H1 (cell line): ENCODE results near the gene TDRD9. TPM values are rescaled to one million over a fixed set of nuclear protein-coding genes. Genes with fewer than 3 reads are reported as not detected.

Source experiments
- CTCF ChIA-PET: fragments of 300-600 bp; sonication (Branson Sonifier 250); formaldehyde crosslinking; loops from one replicate; lab custom pipeline; 2021; ENCODE audit not compliant: partially characterized antibody; lab: Charles Lee
- POLR2A ChIA-PET: fragments of 300-600 bp; sonication (Branson Sonifier 250); formaldehyde crosslinking; loops from one replicate; lab custom pipeline; 2021; ENCODE audit warnings: inconsistent platforms; ENCODE audit not compliant: partially characterized antibody; lab: Charles Lee
- DNase-seq, 2 experiments: peaks; one replicate each; pipeline versions ENCODE4 v3.0.0 to v3.0.0-alpha.2; 2010 to 2022; ENCODE audit warnings: low spot score in 2 of 2, low read depth in 1 of 2, mixed read lengths in 1 of 2
- FAIRE-seq: peaks from 2 replicates; lab custom pipeline; 2011; peaks lifted over from hg19 to GRCh38; lab: Jason Lieb, UNC
- H2AFZ ChIP-seq: 2 replicates; pipeline ENCODE4 v1.8.1; 2012; ENCODE audit warnings: low read length, inconsistent platforms
- H2AK5ac ChIP-seq: 2 replicates; pipeline ENCODE4 v1.6.1; 2013; ENCODE audit warnings: low read depth, low read length
- H2BK120ac ChIP-seq: replicated peaks from 2 replicates; pipeline ENCODE3; 2013; ENCODE audit warnings: low read depth, low read length, inconsistent platforms
- H2BK12ac ChIP-seq: 2 replicates; pipeline ENCODE4 v1.6.1; 2013; ENCODE audit warnings: low read depth, low read length
- H2BK15ac ChIP-seq: 2 replicates; pipeline ENCODE4 v1.6.1; 2013; ENCODE audit warnings: low read length
- H2BK20ac ChIP-seq: 2 replicates; pipeline ENCODE4 v1.6.1; 2013; ENCODE audit warnings: low read length
- H2BK5ac ChIP-seq: 2 replicates; pipeline ENCODE4 v1.6.1; 2013; ENCODE audit warnings: low read depth, low read length
- H3K14ac ChIP-seq: 2 replicates; pipeline ENCODE4 v1.6.1; 2013; ENCODE audit warnings: inconsistent platforms; ENCODE audit not compliant: insufficient read length
- H3K18ac ChIP-seq: 2 replicates; pipeline ENCODE4 v1.6.1; 2013; ENCODE audit warnings: low read length; ENCODE audit errors: extremely low read depth
- H3K23ac ChIP-seq: 2 replicates; pipeline ENCODE4 v1.6.1; 2013; ENCODE audit warnings: inconsistent platforms; ENCODE audit not compliant: insufficient read length
- H3K23me2 ChIP-seq: 2 replicates; pipeline ENCODE4 v1.6.1; 2013; ENCODE audit warnings: low read depth, low read length
- H3K27ac ChIP-seq: 2 replicates; pipeline ENCODE4 v1.6.1; 2011; ENCODE audit warnings: low read depth, low read length, inconsistent platforms
- H3K27me3 ChIP-seq, 4 experiments: replicated peaks in 1 of 4; 1 replicate in 1 of 4; 2 replicates in 3 of 4; pipeline versions ENCODE4 v1.6.1 to v1.8.1; 2011 to 2013; ENCODE audit warnings: low read length in 3 of 4, mild to moderate bottlenecking in 3 of 4, inconsistent platforms in 2 of 4, mixed read lengths in 2 of 4, moderate library complexity in 1 of 4; ENCODE audit not compliant: control insufficient read depth in 3 of 4, insufficient read depth in 3 of 4; ENCODE audit errors: extremely low read depth in 1 of 4
- H3K36me3 ChIP-seq, 4 experiments: 2 replicates each; pipeline versions ENCODE4 v1.6.1 to v1.8.1; 2011 to 2013; ENCODE audit warnings: mild to moderate bottlenecking in 4 of 4, low read length in 3 of 4, moderate library complexity in 2 of 4, control low read depth in 1 of 4, inconsistent platforms in 1 of 4; ENCODE audit not compliant: insufficient read depth in 4 of 4, control insufficient read depth in 2 of 4
- H3K4ac ChIP-seq: replicated peaks from 2 replicates; pipeline ENCODE3; 2013; ENCODE audit warnings: low read length, low read depth, mixed read lengths, inconsistent platforms; ENCODE audit not compliant: insufficient read length
- H3K4me1 ChIP-seq, 4 experiments: replicated peaks in 1 of 4; 1 replicate in 1 of 4; 2 replicates in 3 of 4; pipeline versions ENCODE4 v1.6.1 to v1.8.1; 2011 to 2013; ENCODE audit warnings: low read length in 3 of 4, inconsistent platforms in 2 of 4, mixed read lengths in 1 of 4; ENCODE audit not compliant: insufficient read depth in 4 of 4, control insufficient read depth in 3 of 4
- H3K4me2 ChIP-seq, 2 experiments: 2 replicates each; pipeline versions ENCODE4 v1.6.1 to v1.8.1; 2011 to 2013; ENCODE audit warnings: low read depth in 2 of 2, low read length in 2 of 2, control low read depth in 1 of 2, inconsistent platforms in 1 of 2, mild to moderate bottlenecking in 1 of 2; ENCODE audit not compliant: insufficient read depth in 1 of 2
- H3K4me3 ChIP-seq, 4 experiments: fragments of 200-600, 300-600 bp in 1 of 4; sonication (generic), shearing (Covaris generic), sonication (Bioruptor Twin) in 1 of 4; 2 replicates each; pipeline versions ENCODE4 v1.5.1 to v1.8.1; 2011 to 2016; ENCODE audit warnings: low read length in 4 of 4, low read depth in 3 of 4, control low read depth in 2 of 4, inconsistent platforms in 2 of 4, mild to moderate bottlenecking in 2 of 4, mixed read lengths in 1 of 4, moderate library complexity in 1 of 4; ENCODE audit not compliant: insufficient read depth in 2 of 4; ENCODE audit errors: extremely low read depth in 1 of 4
- H3K56ac ChIP-seq: replicated peaks from 2 replicates; pipeline ENCODE3; 2013; ENCODE audit warnings: low read depth, mild to moderate bottlenecking, mixed read lengths, low read length, inconsistent platforms; ENCODE audit not compliant: insufficient read length
- H3K79me1 ChIP-seq: 2 replicates; pipeline ENCODE4 v1.6.1; 2013; ENCODE audit warnings: low read depth, low read length, control low read depth
- H3K79me2 ChIP-seq, 2 experiments: 2 replicates each; pipeline versions ENCODE4 v1.6.1 to v1.8.1; 2012 to 2013; ENCODE audit warnings: low read length in 2 of 2, mild to moderate bottlenecking in 2 of 2, inconsistent platforms in 1 of 2; ENCODE audit not compliant: insufficient read depth in 2 of 2, control insufficient read depth in 1 of 2
- H3K9ac ChIP-seq, 4 experiments: replicated peaks in 1 of 4; 1 replicate in 1 of 4; 2 replicates in 3 of 4; pipeline versions ENCODE4 v1.6.1 to v1.8.1; 2011 to 2013; ENCODE audit warnings: low read depth in 3 of 4, low read length in 3 of 4, control low read depth in 2 of 4, mild to moderate bottlenecking in 2 of 4, moderate library complexity in 2 of 4, inconsistent platforms in 1 of 4; ENCODE audit errors: extremely low read depth in 1 of 4
- H3K9me3 ChIP-seq, 2 experiments: 2 replicates each; pipeline versions ENCODE4 v1.6.1 to v1.8.1; 2012 to 2013; ENCODE audit warnings: mild to moderate bottlenecking in 2 of 2, moderate library complexity in 2 of 2, control low read depth in 1 of 2, inconsistent platforms in 1 of 2, low read depth in 1 of 2, low read length in 1 of 2, mixed read lengths in 1 of 2; ENCODE audit not compliant: insufficient read depth in 2 of 2
- H4K20me1 ChIP-seq, 2 experiments: replicated peaks in 1 of 2; 2 replicates each; pipeline versions ENCODE3 to v1.8.1; 2011 to 2013; ENCODE audit warnings: inconsistent platforms in 2 of 2, low read length in 2 of 2, mild to moderate bottlenecking in 1 of 2; ENCODE audit not compliant: insufficient read depth in 2 of 2, control insufficient read depth in 1 of 2
- H4K5ac ChIP-seq: 2 replicates; pipeline ENCODE4 v1.6.1; 2013; ENCODE audit warnings: low read length, low read depth, mixed read lengths, inconsistent platforms; ENCODE audit not compliant: insufficient read length
- H4K8ac ChIP-seq: 2 replicates; pipeline ENCODE4 v1.8.0; 2013; ENCODE audit warnings: mild to moderate bottlenecking, moderate library complexity, low read length, inconsistent platforms; ENCODE audit not compliant: insufficient read depth; ENCODE audit errors: extremely low read depth
- H4K91ac ChIP-seq: replicated peaks from 2 replicates; pipeline ENCODE3; 2013; ENCODE audit warnings: low read length, mixed read lengths, inconsistent platforms; ENCODE audit not compliant: insufficient read length
- ASH2L ChIP-seq: fragments of 200-600, 300-600 bp; sonication (generic); IDR thresholded peaks from one replicate; pipeline ENCODE4 v1.7.1; 2017; ENCODE audit warnings: low read length
- CBX5 ChIP-seq: fragments of 300-800, 300-1000 bp; sonication (generic); IDR thresholded peaks from 2 replicates; pipeline ENCODE4 v1.7.1; 2016; ENCODE audit warnings: antibody characterized with exemption, low read length, low read depth
- GABPA ChIP-seq: IDR thresholded peaks from 2 replicates; pipeline ENCODE4 v1.6.1; 2011; ENCODE audit warnings: mild to moderate bottlenecking, low read length, moderate library complexity, borderline replicate concordance; ENCODE audit not compliant: insufficient read depth
- JUN ChIP-seq: IDR thresholded peaks from 2 replicates; pipeline ENCODE4 v1.6.1; 2011; ENCODE audit warnings: low read depth, mild to moderate bottlenecking, improper control_type of control experiment, low read length
- MAX ChIP-seq: IDR thresholded peaks from 2 replicates; pipeline ENCODE4 v1.6.1; 2012; ENCODE audit warnings: inconsistent platforms
- POLR2AphosphoS5 ChIP-seq: IDR thresholded peaks from 2 replicates; pipeline ENCODE4 v1.6.1; 2011; ENCODE audit warnings: low read depth, low read length
- RAD21 ChIP-seq, 2 experiments: IDR thresholded peaks in 1 of 2; conservative IDR thresholded peaks in 1 of 2; 2 replicates each; pipeline ENCODE4 v1.6.1; 2011; ENCODE audit warnings: low read depth in 2 of 2, low read length in 2 of 2, improper control_type of control experiment in 1 of 2, inconsistent platforms in 1 of 2, mild to moderate bottlenecking in 1 of 2, moderate library complexity in 1 of 2
- SP2 ChIP-seq: IDR thresholded peaks from 2 replicates; pipeline ENCODE4 v1.6.1; 2012; ENCODE audit warnings: mild to moderate bottlenecking, low read length, inconsistent platforms
- SP4 ChIP-seq: IDR thresholded peaks from 2 replicates; pipeline ENCODE4 v1.6.1; 2012; ENCODE audit warnings: low read length, inconsistent platforms
- TAF1 ChIP-seq: IDR thresholded peaks from 2 replicates; pipeline ENCODE4 v1.6.1; 2011; ENCODE audit warnings: mild to moderate bottlenecking, low read depth, low read length
- TBP ChIP-seq: IDR thresholded peaks from 2 replicates; pipeline ENCODE4 v1.6.1; 2011; ENCODE audit warnings: low read depth, low read length, improper control_type of control experiment
- TCF12 ChIP-seq: IDR thresholded peaks from 2 replicates; pipeline ENCODE4 v1.6.1; 2011; ENCODE audit warnings: low read depth, mild to moderate bottlenecking, low read length
- USF2 ChIP-seq: IDR thresholded peaks from 2 replicates; pipeline ENCODE4 v1.6.1; 2011; ENCODE audit warnings: low read length, improper control_type of control experiment
- YY1 ChIP-seq: IDR thresholded peaks from 2 replicates; pipeline ENCODE4 v1.6.1; 2011; ENCODE audit warnings: low read depth, mild to moderate bottlenecking, low read length
- WGBS, 2 experiments: shearing (Covaris generic) in 1 of 2; methylation state at CpG; one replicate each; pipeline versions ENCODE4 v1.1.6 to v1.1.7; 2013 to 2015; ENCODE audit warnings: low lambda C conversion rate in 2 of 2, mixed read lengths in 2 of 2, inconsistent platforms in 1 of 2, low coverage in 1 of 2, missing lambda C conversion rate in 1 of 2; ENCODE audit not compliant: insufficient replicate concordance in 2 of 2, insufficient coverage in 1 of 2, insufficient read length in 1 of 2; ENCODE audit errors: extremely low coverage in 1 of 2, missing lambda C conversion rate in 1 of 2; 5-methylcytosine and 5-hydroxymethylcytosine counted together
- polyA plus RNA-seq, 7 experiments: library from polyadenylated mRNA; depleted of rRNA in 3 of 7; stranded (reverse) in 5 of 7; unstranded in 2 of 7; fragments of >200 nt in 5 of 7; fragments of 200-250 nt in 2 of 7; gene quantifications; 1 replicate in 5 of 7; 2 replicates in 1 of 7; 4 replicates in 1 of 7; pipeline versions ENCODE4 v1.2.1 to v1.2.3, GENCODE V29; 2011 to 2013; ENCODE audit warnings: missing spikeins in 2 of 7, mixed read lengths in 2 of 7
- total RNA-seq: library from RNA; stranded (reverse); fragmentation: NEBNext Ultra II Directional; extraction: Animal tissue kit (Norgen Biotek cat#: 25700); gene quantifications from 2 replicates; pipeline ENCODE4 v1.2.1, GENCODE V29; 2021

TDRD9 gene
- total and polyA plus RNA-seq, 2 of the 8 experiments (the other 6 are each of a cell fraction or from before 2014, with no cell fraction given) = not detected

GRCh38 chr14:104036212-104036611 lies 108.0 kb downstream of the TDRD9 start:
- H4K5ac ChIP-seq = no peak overlapping the region
- no peaks in the 10 kb centered on the region for H3K9me3 ChIP-seq
- no peak overlapping the region for H2BK20ac ChIP-seq
- H2AK5ac ChIP-seq = no peak overlapping the region
- H2AFZ ChIP-seq = no peak overlapping the region
- H3K79me1 ChIP-seq = no peaks in the 10 kb centered on the region
- H4K20me1 ChIP-seq = no peaks in the 10 kb centered on the region
- H3K36me3 ChIP-seq = no peaks in the 10 kb centered on the region
- no peak overlapping the region for H3K9ac ChIP-seq
- H3K4me2 ChIP-seq = no peak overlapping the region
- POLR2A ChIA-PET = no interaction called here
- H3K79me2 ChIP-seq = no peaks in the 10 kb centered on the region
- DNase-seq (no peak), FAIRE-seq (no peak)
- no peak overlapping the region for H3K23ac ChIP-seq
- no peak overlapping the region for H4K91ac ChIP-seq
- H3K4me1 ChIP-seq = peaks cover 0 to 2% (median 0%) of the 10 kb centered on the region in 4 experiments; a peak in 2 of 7 replicates
- 90% methylated on average over 7 of the region's 7 CpGs; no CpG with 5 or more reads in 1 of the 2 experiments for WGBS, 2 experiments
- H3K18ac ChIP-seq = no peak overlapping the region
- no peak overlapping the region for H2BK15ac ChIP-seq
- no peak overlapping the region for H3K27ac ChIP-seq
- no peaks in the 10 kb centered on the region for H3K23me2 ChIP-seq
- no peaks in the 10 kb centered on the region for H3K27me3 ChIP-seq
- no peak overlapping the region for H3K56ac ChIP-seq
- no peak overlapping the region for H4K8ac ChIP-seq
- H3K4me3 ChIP-seq = no peak overlapping the region
- no peak overlapping the region for H2BK5ac ChIP-seq
- H3K4ac ChIP-seq = no peak overlapping the region
- no peak overlapping the region for H2BK120ac ChIP-seq
- H2BK12ac ChIP-seq = no peak overlapping the region
- CTCF ChIA-PET = interaction anchor here (0.6 to 1.8 kb wide), 2 partner anchors 115 to 136 kb away, joined by 3 to 8 read pairs; no protein-coding TSS in a partner anchor
- no peak overlapping the region for H3K14ac ChIP-seq
- TF ChIP-seq USF2 (no peak), GABPA (no peak), TCF12 (no peak), MAX (no peak), TBP (no peak), SP4 (no peak), POLR2AphosphoS5 (no peak), ASH2L (no peak), YY1 (no peak), TAF1 (no peak), SP2 (no peak), RAD21 (IDR thresholded peaks at IDR 0.05 in 1 of 2, conservative IDR thresholded peaks at IDR 0.05 in 1 of 2; ENCODE audit: low read depth in 2 of 2, low read length in 2 of 2) (no peak), CBX5 (no peak), JUN (no peak)
